Stomach (tissue), 9 donors: Measurements from ENCODE around the gene DNAJB1. TPM values are rescaled to one million over a fixed set of nuclear protein-coding genes. Genes with fewer than 3 reads are reported as not detected.
A peak's percentile ranks its signal among the peaks of the same experiment; 100 is the strongest.
"Not testable (repeated sequence)": the region's sequence is repeated elsewhere in the genome, so short reads cannot be mapped to it uniquely, and the experiment has no call there.

Source experiments
- DNase-seq, 2 donors: peaks; one replicate each; pipeline versions ENCODE4 v3.0.0 to v3.0.0-alpha.2; 2013 to 2019
- H3K27ac ChIP-seq, 5 donors: fragments of 200-600 bp in 4 of 5; sonication (generic) in 4 of 5; one replicate each; pipeline ENCODE4 v1.5.1; 2013 to 2019; ENCODE audit warnings: mild to moderate bottlenecking in 1 of 5, moderate library complexity in 1 of 5
- H3K27me3 ChIP-seq, 3 donors: fragments of 200-600 bp; sonication (generic); one replicate each; pipeline ENCODE4 v1.5.1; 2017 to 2019; ENCODE audit warnings: mixed run types in 1 of 3
- H3K36me3 ChIP-seq, 4 donors: fragments of 200-600 bp; sonication (generic); 1 replicate in 3 of 4; 2 replicates in 1 of 4; pipeline ENCODE4 v1.5.1; 2016 to 2019
- H3K4me1 ChIP-seq, 4 donors: fragments of 200-600 bp; sonication (generic); one replicate each; pipeline ENCODE4 v1.5.1; 2016 to 2019
- H3K4me3 ChIP-seq, 4 donors: fragments of 200-600 bp; sonication (generic) in 3 of 4; one replicate each; pipeline ENCODE4 v1.5.1; 2016 to 2019; ENCODE audit warnings: mild to moderate bottlenecking in 1 of 4
- H3K9me3 ChIP-seq, 4 donors: fragments of 200-600 bp; sonication (generic); one replicate each; pipeline ENCODE4 v1.5.1; 2016 to 2019
- CTCF ChIP-seq, 7 experiments: fragments of 450-650 bp in 4 of 7; fragments of 200-600 bp in 3 of 7; sonication (generic) in 3 of 7; IDR thresholded peaks; one replicate each; pipeline ENCODE4 v1.5.1; 2016 to 2019; ENCODE audit warnings: antibody characterized with exemption in 7 of 7, control low read depth in 2 of 7, mild to moderate bottlenecking in 1 of 7
- EP300 ChIP-seq: sonication (generic); formaldehyde crosslinking; IDR thresholded peaks from one replicate; pipeline ENCODE4 v1.6.1; 2017; ENCODE audit warnings: antibody characterized with exemption
- POLR2A ChIP-seq, 4 donors: fragments of 450-650 bp; IDR thresholded peaks; one replicate each; pipeline ENCODE4 v1.6.1; 2016; ENCODE audit warnings: antibody characterized with exemption in 4 of 4, control low read depth in 2 of 4, mild to moderate bottlenecking in 1 of 4, moderate library complexity in 1 of 4
- POLR2AphosphoS5 ChIP-seq, 3 donors: sonication (generic); formaldehyde crosslinking; IDR thresholded peaks; one replicate each; pipeline ENCODE4 v1.6.1; 2016; ENCODE audit warnings: antibody characterized with exemption in 3 of 3
- WGBS, 5 donors: extraction: QIAGEN DNeasy Blood & Tissue Kit in 3 of 5; methylation state at CpG; one replicate each; pipeline versions ENCODE4 v1.1.5 to v1.1.7; 2013 to 2018; 5-methylcytosine and 5-hydroxymethylcytosine counted together
- intact Hi-C: fragments of 100-400 bp; cut with DNase I; formaldehyde crosslinking; loops from one replicate; pipeline ENCODE4 v1.15.1; 2023; ENCODE audit warnings: low total_unique reads
- polyA plus RNA-seq, 3 donors: library from polyadenylated mRNA; stranded (reverse); fragments of 200-250 nt; gene quantifications; one replicate each; pipeline ENCODE4 v1.2.3, GENCODE V29; 2013
- total RNA-seq, 5 donors: library from RNA; depleted of rRNA; stranded (reverse); fragments of >200 nt; gene quantifications; one replicate each; pipeline versions ENCODE4 v1.1.0 to v1.2.3, GENCODE V29; 2014 to 2016
- donor health status: healthy with polysubstance abuse.
- donor health status: Bipolar disorder and iron deficiency.
- donor health status: healthy.

The DNAJB1 gene
- total and polyA plus RNA-seq, 8 donors, result 9.9 to 85.8 (median 50.4) TPM

GRCh38 chr19:14565765-14566711 lies 47.8 kb upstream of the DNAJB1 start:
- H3K27ac ChIP-seq, result no peak overlapping the region
- intact Hi-C loops, result loop anchor here (10.0 kb wide), 1 partner anchor 129 kb away; the partner anchor contains the start of gene ZNF333
- WGBS, 5 donors, result 83 to 89% (median 86%) methylated on average over 15 to 26 of the region's 31 CpGs
- H3K4me3 ChIP-seq, result no peak overlapping the region
- no peaks in the 10 kb centered on the region for H3K27me3 ChIP-seq
- H3K4me1 ChIP-seq, result peaks cover 20 to 56% (median 47%) of the 10 kb centered on the region in 4 donors
- peaks cover 20 to 68% (median 49%) of the 10 kb centered on the region in 4 donors for H3K36me3 ChIP-seq
- no peak for TF ChIP-seq CTCF (IDR thresholded peaks at IDR 0.05)
- no peak for TF ChIP-seq POLR2A (IDR thresholded peaks at IDR 0.05)
- no peak for TF ChIP-seq POLR2AphosphoS5 (IDR thresholded peaks at IDR 0.05)
- no peak for DNase-seq
- H3K9me3 ChIP-seq, result no peaks in the 10 kb centered on the region

- intact Hi-C loops, result loop anchor here (10.0 kb wide), 1 partner anchor 130 kb away; the partner anchor contains the start of gene ZNF333
- Histone ChIP-seq H3K4me1 (peaks cover 13 to 56% (median 47%) of the 10 kb centered on the region in 4 donors), H3K27ac (no peak overlapping the region), H3K27me3 (no peaks in the 10 kb centered on the region), H3K36me3 (peaks cover 20 to 68% (median 49%) of the 10 kb centered on the region in 4 donors), H3K9me3 (no peaks in the 10 kb centered on the region), H3K4me3 (no peak overlapping the region)
- TF ChIP-seq EP300 (no peak), CTCF (IDR thresholded peaks at IDR 0.05) (no peak)
- no peak for DNase-seq
- 88 to 93% (median 91%) methylated on average over 5 to 22 of the region's 22 CpGs for WGBS, 5 donors
Observed at GRCh38 chr19:14565298-14565679, 47.1 kb upstream of the DNAJB1 start.

DNA sequence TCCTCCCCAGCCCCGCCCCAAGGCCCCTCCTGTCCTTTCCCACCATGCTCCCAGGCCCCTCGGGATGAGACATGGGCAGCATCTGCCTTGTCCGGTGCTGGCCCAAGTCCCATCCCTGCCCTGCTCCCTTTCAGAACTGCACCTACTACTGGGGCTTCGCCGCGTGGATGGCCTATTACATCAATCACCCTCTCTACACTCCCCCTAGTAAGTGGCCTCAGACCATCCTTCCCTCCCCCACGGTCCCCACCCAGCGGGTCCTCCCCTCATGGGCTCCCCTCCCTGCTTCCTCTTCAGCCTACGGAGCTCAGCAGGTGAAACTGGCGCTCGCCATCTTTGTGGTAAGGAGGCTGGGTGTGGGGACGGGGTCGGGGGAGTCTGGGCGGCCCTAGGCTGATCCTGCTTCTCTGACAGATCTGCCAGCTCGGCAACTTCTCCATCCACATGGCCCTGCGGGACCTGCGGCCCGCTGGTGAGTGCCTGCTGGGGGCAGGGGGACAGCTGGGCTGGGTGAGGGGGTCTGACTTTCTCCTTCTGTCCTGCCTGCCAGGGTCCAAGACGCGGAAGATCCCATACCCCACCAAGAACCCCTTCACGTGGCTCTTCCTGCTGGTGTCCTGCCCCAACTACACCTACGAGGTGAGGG lies 46.6 kb upstream of the DNAJB1 start:
- H3K27ac ChIP-seq, H3K9me3 ChIP-seq, H3K27me3 ChIP-seq, H3K4me3 ChIP-seq, DNase-seq: not testable (repeated sequence)
- Histone ChIP-seq H3K4me1 (peaks cover 12 to 54% (median 44%) of the 10 kb centered on the region in 4 donors), H3K36me3 (peaks cover 20 to 68% (median 49%) of the 10 kb centered on the region in 4 donors)
- intact Hi-C loops, result loop anchor here (10.0 kb wide), 1 partner anchor 130 kb away; the partner anchor contains the start of gene ZNF333
- WGBS, 5 donors, result 71 to 84% (median 81%) methylated on average over 10 to 22 of the region's 22 CpGs

DNA sequence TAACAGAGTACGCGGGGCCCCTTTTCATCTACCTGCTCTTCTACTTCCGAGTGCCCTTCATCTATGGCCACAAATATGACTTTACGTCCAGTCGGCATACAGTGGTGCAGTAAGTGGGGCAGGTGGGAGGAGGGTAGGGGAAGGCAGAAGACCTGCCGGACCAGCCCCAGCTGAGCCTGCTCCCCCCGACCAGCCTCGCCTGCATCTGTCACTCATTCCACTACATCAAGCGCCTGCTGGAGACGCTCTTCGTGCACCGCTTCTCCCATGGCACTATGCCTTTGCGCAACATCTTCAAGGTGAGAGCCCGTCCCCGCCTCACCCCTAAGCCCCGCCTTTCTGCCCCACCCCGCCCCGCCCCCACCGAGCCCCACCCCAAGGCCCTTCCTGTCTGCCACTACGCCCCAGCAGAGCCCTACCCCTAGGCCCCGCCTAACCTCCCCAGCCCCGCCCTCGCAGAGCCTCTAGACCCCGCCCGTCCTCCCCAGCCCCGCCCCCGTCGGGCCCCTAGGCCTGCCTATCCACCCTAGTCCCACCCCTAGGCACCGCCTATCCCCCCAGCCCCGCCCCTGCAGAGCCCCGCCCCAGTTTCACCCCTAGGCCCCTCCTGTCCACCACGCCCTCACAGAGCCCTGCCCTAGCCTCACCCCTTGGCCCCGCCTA lies 45.9 kb upstream of the DNAJB1 start:
- DNase-seq, result peak in 1 of 2 donors; percentile 57
- Histone ChIP-seq H3K9me3 (no peaks in the 10 kb centered on the region), H3K4me3 (no peak overlapping the region), H3K4me1 (peaks cover 12 to 47% (median 41%) of the 10 kb centered on the region in 4 donors), H3K36me3 (peaks cover 20 to 67% (median 49%) of the 10 kb centered on the region in 4 donors), H3K27me3 (no peaks in the 10 kb centered on the region), H3K27ac (no peak overlapping the region)
- TF ChIP-seq EP300, result no peak
- no peak for TF ChIP-seq POLR2AphosphoS5 (IDR thresholded peaks at IDR 0.05)
- TF ChIP-seq POLR2A (IDR thresholded peaks at IDR 0.05), result no peak
- no peak for TF ChIP-seq CTCF (IDR thresholded peaks at IDR 0.05)
- WGBS, 5 donors, result 68 to 90% (median 79%) methylated on average over 14 to 33 of the region's 33 CpGs
- intact Hi-C loops, result loop anchor here (10.0 kb wide), 1 partner anchor 131 kb away; the partner anchor contains the start of gene ZNF333
